CD14-positive monocyte (primary cell): ENCODE results near the gene CBX1. TPM values are rescaled to one million over a fixed set of nuclear protein-coding genes. Genes with fewer than 3 reads are reported as not detected.
A peak's percentile ranks its signal among the peaks of the same experiment; 100 is the strongest.

ENCODE experiments used
- DNase-seq, 3 donors: peaks; one replicate each; pipeline ENCODE4 v3.0.0-alpha.2; 2011 to 2022
- H2AFZ ChIP-seq: 2 replicates; pipeline ENCODE4 v1.6.0; 2012; ENCODE audit warnings: mild to moderate bottlenecking, low read depth, low read length, inconsistent platforms; ENCODE audit not compliant: insufficient read depth, poor library complexity, severe bottlenecking
- H3K27ac ChIP-seq, 2 donors: 1 replicate in 1 of 2; 2 replicates in 1 of 2; pipeline ENCODE4 v1.5.1; 2012 to 2013; ENCODE audit warnings: low read length in 2 of 2, control low read depth in 1 of 2, inconsistent platforms in 1 of 2, low read depth in 1 of 2, mild to moderate bottlenecking in 1 of 2
- H3K27me3 ChIP-seq, 2 donors: one replicate each; pipeline versions ENCODE4 v1.6.0 to v1.6.1; 2011 to 2013; ENCODE audit warnings: low read length in 2 of 2; ENCODE audit not compliant: control insufficient read depth in 2 of 2, insufficient read depth in 2 of 2
- H3K36me3 ChIP-seq, 2 donors: replicated peaks in 1 of 2; 1 replicate in 1 of 2; 2 replicates in 1 of 2; pipeline versions ENCODE4 v1.5.1 to v1.6.1; 2012 to 2013; ENCODE audit warnings: low read length in 2 of 2, control low read depth in 1 of 2, inconsistent platforms in 1 of 2, mild to moderate bottlenecking in 1 of 2; ENCODE audit not compliant: insufficient read depth in 2 of 2, control insufficient read depth in 1 of 2
- H3K4me1 ChIP-seq, 2 donors: 1 replicate in 1 of 2; 2 replicates in 1 of 2; pipeline versions ENCODE4 v1.5.1 to v1.6.1; 2012 to 2013; ENCODE audit warnings: low read length in 2 of 2, control low read depth in 1 of 2, inconsistent platforms in 1 of 2, mild to moderate bottlenecking in 1 of 2, moderate library complexity in 1 of 2; ENCODE audit not compliant: insufficient read depth in 2 of 2, control insufficient read depth in 1 of 2
- H3K4me2 ChIP-seq: replicated peaks from 2 replicates; pipeline ENCODE3; 2012; ENCODE audit warnings: low read length, moderate library complexity, mild to moderate bottlenecking; ENCODE audit not compliant: poor library complexity, severe bottlenecking; ENCODE audit errors: extremely low read depth
- H3K4me3 ChIP-seq, 3 experiments: fragments of 200-600 bp in 1 of 3; sonication (generic) in 1 of 3; replicated peaks in 1 of 3; 1 replicate in 2 of 3; 2 replicates in 1 of 3; pipeline ENCODE4 v1.5.1; 2011 to 2013; ENCODE audit warnings: low read length in 3 of 3, mild to moderate bottlenecking in 3 of 3, control low read depth in 2 of 3, low read depth in 2 of 3, inconsistent platforms in 1 of 3, moderate library complexity in 1 of 3
- H3K79me2 ChIP-seq: 2 replicates; pipeline ENCODE4 v1.6.0; 2012; ENCODE audit warnings: mild to moderate bottlenecking, control low read depth, inconsistent platforms, low read length, moderate library complexity; ENCODE audit not compliant: insufficient read depth
- H3K9ac ChIP-seq: 2 replicates; pipeline ENCODE4 v1.6.0; 2017; ENCODE audit warnings: low read length, mild to moderate bottlenecking; ENCODE audit not compliant: insufficient read depth, poor library complexity, severe bottlenecking
- H3K9me3 ChIP-seq, 2 donors: replicated peaks in 1 of 2; 1 replicate in 1 of 2; 2 replicates in 1 of 2; pipeline versions ENCODE4 v1.5.1 to v1.6.1; 2012 to 2013; ENCODE audit warnings: low read length in 2 of 2, control low read depth in 1 of 2; ENCODE audit not compliant: control insufficient read depth in 1 of 2, insufficient read depth in 1 of 2
- H4K20me1 ChIP-seq: 2 replicates; pipeline ENCODE4 v1.6.0; 2012; ENCODE audit warnings: mild to moderate bottlenecking, low read length, control low read depth, moderate library complexity; ENCODE audit not compliant: insufficient read depth
- H3K27ac Mint-ChIP-seq, 7 donors: one replicate each; pipeline ENCODE4 v1.8.0; 2020; ENCODE audit warnings: mild to moderate bottlenecking in 7 of 7, mixed read lengths in 7 of 7, moderate library complexity in 6 of 7, inconsistent platforms in 2 of 7
- H3K27me3 Mint-ChIP-seq, 3 donors: one replicate each; pipeline ENCODE4 v1.8.0; 2021 to 2022; ENCODE audit warnings: low read depth in 3 of 3, mild to moderate bottlenecking in 3 of 3, mixed read lengths in 3 of 3, moderate library complexity in 3 of 3, inconsistent platforms in 1 of 3
- H3K36me3 Mint-ChIP-seq, 2 donors: one replicate each; pipeline ENCODE4 v1.8.0; 2020; ENCODE audit warnings: mixed read lengths in 2 of 2, inconsistent platforms in 1 of 2, mild to moderate bottlenecking in 1 of 2
- H3K4me1 Mint-ChIP-seq: one replicate; pipeline ENCODE4 v1.8.0; 2020; ENCODE audit warnings: mild to moderate bottlenecking, mixed read lengths
- H3K4me3 Mint-ChIP-seq, 2 donors: one replicate each; pipeline ENCODE4 v1.8.0; 2020; ENCODE audit warnings: mild to moderate bottlenecking in 2 of 2, mixed read lengths in 2 of 2, moderate library complexity in 1 of 2
- H3K9me3 Mint-ChIP-seq, 7 donors: one replicate each; pipeline ENCODE4 v1.8.0; 2020 to 2022; ENCODE audit warnings: mixed read lengths in 7 of 7, mild to moderate bottlenecking in 6 of 7, moderate library complexity in 6 of 7, inconsistent platforms in 2 of 7
- CTCF ChIP-seq: fragments of 200-600 bp; IDR thresholded peaks from one replicate; pipeline ENCODE4 v1.8.0; 2022; ENCODE audit warnings: antibody characterized with exemption, mild to moderate bottlenecking
- WGBS: methylation state at CpG from one replicate; pipeline ENCODE4 v1.1.5; 2013; ENCODE audit warnings: missing lambda C conversion rate; ENCODE audit not compliant: insufficient coverage; 5-methylcytosine and 5-hydroxymethylcytosine counted together
- intact Hi-C, 2 donors: fragments of 100-400 bp; cut with micrococcal nuclease; formaldehyde crosslinking; loops; one replicate each; pipeline versions ENCODE4 v1.15.0 to v1.15.1; 2023
- polyA plus RNA-seq, 3 donors: library from polyadenylated mRNA; depleted of rRNA in 1 of 3; unstranded in 2 of 3; stranded (reverse) in 1 of 3; fragments of 300-500 nt in 2 of 3; fragments of >200 nt in 1 of 3; fragmentation: Illumina TruSeq in 2 of 3; gene quantifications; 1 replicate in 2 of 3; 2 replicates in 1 of 3; pipeline ENCODE4 v1.2.3, GENCODE V29; 2012 to 2021

CBX1 gene
- polyA plus RNA-seq, 3 donors = 12.5 to 18.2 (median 17.2) TPM

- Mint-ChIP-seq H3K9me3 (peaks cover 0 to 2% (median 0%) of the 10 kb centered on the region in 7 donors), H3K4me3 (peak overlapping the region; percentile 87 to 97), H3K27me3 (peaks cover 7 to 10% (median 9%) of the 10 kb centered on the region in 3 donors), H3K4me1 (peaks cover 58% of the 10 kb centered on the region), H3K36me3 (no peaks in the 10 kb centered on the region), H3K27ac (peak overlapping the region; percentile 90 to 97 (median 94))
- H3K9ac ChIP-seq = no peak overlapping the region
- H3K36me3 ChIP-seq = no peaks in the 10 kb centered on the region
- WGBS = under 1% methylated on average over 45 of the region's 56 CpGs
- H3K79me2 ChIP-seq = no peaks in the 10 kb centered on the region
- peak; percentile 95 to 97 (median 96) for DNase-seq
- peak; percentile 68 for TF ChIP-seq CTCF
- no peaks in the 10 kb centered on the region for H3K27me3 ChIP-seq
- peak overlapping the region; percentile 84 for H3K4me2 ChIP-seq
- peak overlapping the region; percentile 48 to 78 (median 50) for H3K4me3 ChIP-seq
- peaks cover 54 to 65% of the 10 kb centered on the region in 2 donors for H3K4me1 ChIP-seq
- peak overlapping the region; percentile 88 for H2AFZ ChIP-seq
- intact Hi-C loops = loop anchor here (1.0 to 10.0 kb wide), 8 partner anchors 24 to 592 kb away; partner anchors contain the start of genes HOXB8 (in 1 of the 2) and NFE2L1 (in 1 of the 2)
- no peaks in the 10 kb centered on the region for H3K9me3 ChIP-seq
- H4K20me1 ChIP-seq = no peaks in the 10 kb centered on the region
- H3K27ac ChIP-seq = peak overlapping the region; percentile 46 to 70
Observed at GRCh38 chr17:48025040-48025903, 76.0 kb downstream of the CBX1 start.

- H3K27me3 Mint-ChIP-seq = peaks cover 7 to 9% (median 7%) of the 10 kb centered on the region in 3 donors
- H3K36me3 ChIP-seq = no peaks in the 10 kb centered on the region
- peak overlapping the region; percentile 61 for H3K9ac ChIP-seq
- H3K4me3 Mint-ChIP-seq = peak overlapping the region; percentile 87 to 97
- no peak for TF ChIP-seq CTCF
- peak overlapping the region; percentile 84 for H3K4me2 ChIP-seq
- peaks cover 1 to 2% of the 10 kb centered on the region in 2 donors for H3K36me3 Mint-ChIP-seq
- intact Hi-C loops = loop anchor here (1.0 to 10.0 kb wide), 8 partner anchors 24 to 593 kb away; partner anchors contain the start of genes HOXB8 (in 1 of the 2) and NFE2L1 (in 1 of the 2)
- H4K20me1 ChIP-seq = no peaks in the 10 kb centered on the region
- H3K9me3 Mint-ChIP-seq = peaks cover 0 to 2% (median 0%) of the 10 kb centered on the region in 7 donors
- H3K27ac ChIP-seq = peak overlapping the region; percentile 46 to 70
- peak overlapping the region; percentile 88 to 97 (median 94) for H3K27ac Mint-ChIP-seq
- H3K4me1 ChIP-seq = peaks cover 54 to 65% of the 10 kb centered on the region in 2 donors
- H2AFZ ChIP-seq = peak overlapping the region; percentile 85
- no peaks in the 10 kb centered on the region for H3K79me2 ChIP-seq
- peak overlapping the region; percentile 48 to 78 (median 50) for H3K4me3 ChIP-seq
- under 1% methylated on average over 37 of the region's 54 CpGs for WGBS
- H3K4me1 Mint-ChIP-seq = peaks cover 59% of the 10 kb centered on the region
- no peaks in the 10 kb centered on the region for H3K27me3 ChIP-seq
- no peaks in the 10 kb centered on the region for H3K9me3 ChIP-seq
- DNase-seq = peak in 2 of 3 donors; percentile 36 to 67
Observed at GRCh38 chr17:48024149-48025039, 76.9 kb downstream of the CBX1 start.
